ENCODE measurements around the gene WDR64. TPM values are rescaled to one million over a fixed set of nuclear protein-coding genes. Genes with fewer than 3 reads are reported as not detected.

Gene WDR64
- total RNA-seq, 1 donor from 2014 or later = not detected

GRCh38 chr1:241747992-241748391 lies 95.9 kb downstream of the WDR64 start:
- TF ChIP-seq CTCF (IDR thresholded peaks at IDR 0.05; ENCODE audit: borderline replicate concordance) = no peak
- peaks cover 27% of the 10 kb centered on the region for H3K27me3 ChIP-seq (ENCODE audit: low read depth)
- no peaks in the 10 kb centered on the region for H3K4me1 ChIP-seq
- H3K36me3 ChIP-seq = no peaks in the 10 kb centered on the region
- intact Hi-C loops (cut with micrococcal nuclease) = no loop called here
- no peak overlapping the region for H3K27ac ChIP-seq (replicated peaks)
- no peak for DNase-seq
- no peak overlapping the region for H3K4me3 ChIP-seq
- H3K9me3 ChIP-seq (replicated peaks) = no peaks in the 10 kb centered on the region

GRCh38 chr1:241749041-241749944 lies 97.2 kb downstream of the WDR64 start:
- H3K4me3 ChIP-seq = no peak overlapping the region
- intact Hi-C loops (cut with micrococcal nuclease) = no loop called here
- DNase-seq = no peak
- TF ChIP-seq CTCF (IDR thresholded peaks at IDR 0.05; ENCODE audit: borderline replicate concordance) = no peak
- H3K36me3 ChIP-seq = no peaks in the 10 kb centered on the region
- H3K4me1 ChIP-seq = no peaks in the 10 kb centered on the region
- H3K27ac ChIP-seq (replicated peaks) = no peak overlapping the region
- peaks cover 27% of the 10 kb centered on the region for H3K27me3 ChIP-seq (ENCODE audit: low read depth)
- no peaks in the 10 kb centered on the region for H3K9me3 ChIP-seq (replicated peaks)

- no peaks in the 10 kb centered on the region for H3K36me3 ChIP-seq
- no peak overlapping the region for H3K4me3 ChIP-seq
- DNase-seq = no peak
- intact Hi-C loops (cut with micrococcal nuclease) = no loop called here
- no peak for TF ChIP-seq CTCF (IDR thresholded peaks at IDR 0.05; ENCODE audit: borderline replicate concordance)
- H3K9me3 ChIP-seq (replicated peaks) = no peaks in the 10 kb centered on the region
- peaks cover 27% of the 10 kb centered on the region for H3K27me3 ChIP-seq (ENCODE audit: low read depth)
- H3K4me1 ChIP-seq = no peaks in the 10 kb centered on the region
- H3K27ac ChIP-seq (replicated peaks) = no peak overlapping the region
Observed at GRCh38 chr1:241749945-241750695, 98.0 kb downstream of the WDR64 start.

- Histone ChIP-seq H3K4me1 (no peaks in the 10 kb centered on the region), H3K36me3 (no peaks in the 10 kb centered on the region), H3K9me3 (replicated peaks) (peaks cover 10% of the 10 kb centered on the region), H3K27ac (replicated peaks) (no peak overlapping the region), H3K27me3 (ENCODE audit: low read depth) (peaks cover 20% of the 10 kb centered on the region), H3K4me3 (no peak overlapping the region)
- no peak for DNase-seq
- no peak for TF ChIP-seq CTCF (IDR thresholded peaks at IDR 0.05; ENCODE audit: borderline replicate concordance)
- intact Hi-C loops (cut with micrococcal nuclease) = no loop called here
Observed at GRCh38 chr1:241751524-241751923, 99.4 kb downstream of the WDR64 start.

- Histone ChIP-seq H3K36me3 (no peaks in the 10 kb centered on the region), H3K4me1 (no peaks in the 10 kb centered on the region), H3K9me3 (replicated peaks) (no peaks in the 10 kb centered on the region), H3K27me3 (ENCODE audit: low read depth) (no peaks in the 10 kb centered on the region), H3K27ac (replicated peaks) (no peak overlapping the region), H3K4me3 (no peak overlapping the region)
- no peak for DNase-seq
- intact Hi-C loops (cut with micrococcal nuclease) = no loop called here
- no peak for TF ChIP-seq CTCF (IDR thresholded peaks at IDR 0.05; ENCODE audit: borderline replicate concordance)
Observed at GRCh38 chr1:241762713-241763339, 110.7 kb downstream of the WDR64 start.
